BE2C (cell line): ENCODE measurements around the gene GPM6B.

Source experiments
- DNase-seq: peaks from one replicate; pipeline ENCODE4 v3.0.0-alpha.2; 2020
- H3K27me3 ChIP-seq: fragments of 250-450 bp; sonication (Bioruptor Pico); 2 replicates; pipeline ENCODE4 v1.5.1; 2020; ENCODE audit warnings: mild to moderate bottlenecking
- H3K36me3 ChIP-seq: fragments of 250-450 bp; sonication (Bioruptor Pico); 2 replicates; pipeline ENCODE4 v1.5.1; 2020; ENCODE audit warnings: mild to moderate bottlenecking
- H3K4me1 ChIP-seq: fragments of 250-450 bp; sonication (Bioruptor Pico); 2 replicates; pipeline ENCODE4 v1.5.1; 2020
- H3K4me3 ChIP-seq: 2 replicates; pipeline ENCODE4 v1.5.1; 2011; ENCODE audit warnings: low read depth, low read length
- H3K9me3 ChIP-seq: fragments of 250-450 bp; sonication (Bioruptor Pico); 2 replicates; pipeline ENCODE4 v1.5.1; 2020
- TF ChIP-seq, protein P1 (sequence below): IDR thresholded peaks from 2 replicates; pipeline ENCODE4 v1.5.1; 2012; ENCODE audit warnings: mild to moderate bottlenecking, low read depth, low read length

GPM6B gene

GRCh38 chrX:13721819-13722519, 94.9 kb downstream of the GPM6B start:
- TF ChIP-seq, protein P1, sequence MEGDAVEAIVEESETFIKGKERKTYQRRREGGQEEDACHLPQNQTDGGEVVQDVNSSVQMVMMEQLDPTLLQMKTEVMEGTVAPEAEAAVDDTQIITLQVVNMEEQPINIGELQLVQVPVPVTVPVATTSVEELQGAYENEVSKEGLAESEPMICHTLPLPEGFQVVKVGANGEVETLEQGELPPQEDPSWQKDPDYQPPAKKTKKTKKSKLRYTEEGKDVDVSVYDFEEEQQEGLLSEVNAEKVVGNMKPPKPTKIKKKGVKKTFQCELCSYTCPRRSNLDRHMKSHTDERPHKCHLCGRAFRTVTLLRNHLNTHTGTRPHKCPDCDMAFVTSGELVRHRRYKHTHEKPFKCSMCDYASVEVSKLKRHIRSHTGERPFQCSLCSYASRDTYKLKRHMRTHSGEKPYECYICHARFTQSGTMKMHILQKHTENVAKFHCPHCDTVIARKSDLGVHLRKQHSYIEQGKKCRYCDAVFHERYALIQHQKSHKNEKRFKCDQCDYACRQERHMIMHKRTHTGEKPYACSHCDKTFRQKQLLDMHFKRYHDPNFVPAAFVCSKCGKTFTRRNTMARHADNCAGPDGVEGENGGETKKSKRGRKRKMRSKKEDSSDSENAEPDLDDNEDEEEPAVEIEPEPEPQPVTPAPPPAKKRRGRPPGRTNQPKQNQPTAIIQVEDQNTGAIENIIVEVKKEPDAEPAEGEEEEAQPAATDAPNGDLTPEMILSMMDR: no peak
- H3K4me3 ChIP-seq: no peak overlapping the region
- no peaks in the 10 kb centered on the region for H3K4me1 ChIP-seq
- no peaks in the 10 kb centered on the region for H3K27me3 ChIP-seq
- H3K36me3 ChIP-seq: no peaks in the 10 kb centered on the region; the same call in none of the 2 replicates
- no peaks in the 10 kb centered on the region for H3K9me3 ChIP-seq
- DNase-seq: no peak

- Histone ChIP-seq H3K36me3 (peaks cover under 1% of the 10 kb centered on the region), H3K9me3 (no peaks in the 10 kb centered on the region), H3K4me3 (no peak overlapping the region), H3K27me3 (no peaks in the 10 kb centered on the region), H3K4me1 (no peaks in the 10 kb centered on the region)
- TF ChIP-seq, protein P1: no peak
- DNase-seq: no peak
Observed at GRCh38 chrX:13721371-13721770, 95.5 kb downstream of the GPM6B start.
